GM12878 (cell line): ENCODE results near the gene POLR1A. TPM values are rescaled to one million over a fixed set of nuclear protein-coding genes. Genes with fewer than 3 reads are reported as not detected.

Experiments
- ATAC-seq: fragments of 200-7000 bp; cut with Tn5 transposase; 3 replicates; pipeline ENCODE4 v1.9.1; 2020; ENCODE audit warnings: mild to moderate bottlenecking, moderate library complexity
- BruUV-seq: library from RNA; stranded (reverse); fragments of 400-500 nt; replicated peaks from 2 replicates; lab custom pipeline; 2021; lab: Mats Ljungman, UMichigan
- CTCF ChIA-PET: fragments of 300-600 bp; sonication (Branson Sonifier 250); formaldehyde crosslinking; extraction: SDS; loops from one replicate; lab custom pipeline; 2021; ENCODE audit warnings: inconsistent platforms; lab: Yijun Ruan, JAX
- POLR2A ChIA-PET: fragments of 350-600 bp; formaldehyde crosslinking; extraction: SDS; loops from one replicate; lab custom pipeline; 2021; ENCODE audit warnings: inconsistent platforms; lab: Charles Lee
- RAD21 ChIA-PET: fragments of 300-600 bp; sonication (Branson Sonifier 250); formaldehyde crosslinking; loops from one replicate; lab custom pipeline; 2023; ENCODE audit warnings: antibody characterized with exemption; ENCODE audit not compliant: unreplicated experiment; lab: Charles Lee
- SMC1A ChIA-PET: fragments of 300-600 bp; sonication (Branson Sonifier 250); formaldehyde crosslinking; loops from one replicate; lab custom pipeline; 2023; ENCODE audit not compliant: unreplicated experiment, uncharacterized antibody; lab: Charles Lee
- DNase-seq: peaks from one replicate; pipeline ENCODE4 v3.0.0-alpha.2; 2011; ENCODE audit warnings: low read depth, low spot score
- FAIRE-seq: peaks from 3 replicates; lab custom pipeline; 2011; peaks lifted over from hg19 to GRCh38; lab: Jason Lieb, UNC
- H2AFZ ChIP-seq: 2 replicates; pipeline ENCODE4 v1.6.0; 2011; ENCODE audit warnings: low read depth, low read length, control low read depth; ENCODE audit not compliant: control insufficient read depth
- H3K27ac ChIP-seq: 2 replicates; pipeline ENCODE4 v1.5.1; 2011; ENCODE audit warnings: control low read depth; ENCODE audit not compliant: control insufficient read depth, insufficient read depth
- H3K27me3 ChIP-seq, 2 experiments: replicated peaks in 1 of 2; 2 replicates each; pipeline versions ENCODE4 v1.6.0 to v1.6.1; 2011; ENCODE audit warnings: low read length in 1 of 2; ENCODE audit not compliant: control insufficient read depth in 2 of 2, insufficient read depth in 2 of 2
- H3K36me3 ChIP-seq, 2 experiments: 2 replicates each; pipeline ENCODE4 v1.5.1; 2011; ENCODE audit warnings: low read length in 1 of 2; ENCODE audit not compliant: control insufficient read depth in 2 of 2, insufficient read depth in 2 of 2
- H3K4me1 ChIP-seq: 2 replicates; pipeline ENCODE4 v1.6.1; 2011; ENCODE audit warnings: mild to moderate bottlenecking, low read length, moderate library complexity, mixed read lengths; ENCODE audit not compliant: control insufficient read depth, insufficient read depth
- H3K4me2 ChIP-seq: 2 replicates; pipeline ENCODE4 v1.6.0; 2011; ENCODE audit warnings: control low read depth; ENCODE audit not compliant: control insufficient read depth, insufficient read depth
- H3K4me3 ChIP-seq: fragments of 200-600 bp; sonication (generic); 2 replicates; pipeline ENCODE4 v1.5.1; 2016
- H3K79me2 ChIP-seq: 2 replicates; pipeline ENCODE4 v1.6.0; 2011; ENCODE audit warnings: low read length; ENCODE audit not compliant: control insufficient read depth, insufficient read depth
- H3K9ac ChIP-seq: 2 replicates; pipeline ENCODE4 v1.8.0; 2011; ENCODE audit warnings: low read length, control low read depth, mixed read lengths; ENCODE audit not compliant: control insufficient read depth, insufficient read depth
- H3K9me3 ChIP-seq: replicated peaks from 3 replicates; pipeline ENCODE4 v1.5.1; 2011; ENCODE audit warnings: mild to moderate bottlenecking, low read length; ENCODE audit not compliant: control insufficient read depth, insufficient read depth
- H4K20me1 ChIP-seq: 2 replicates; pipeline ENCODE4 v1.6.0; 2011; ENCODE audit not compliant: control insufficient read depth, insufficient read depth
- ATF3 ChIP-seq: IDR thresholded peaks from 2 replicates; pipeline ENCODE4 v1.6.1; 2011; ENCODE audit warnings: low read depth, mild to moderate bottlenecking, low read length, moderate library complexity, borderline replicate concordance; ENCODE audit errors: extremely low read depth
- BCL11A ChIP-seq: IDR thresholded peaks from 2 replicates; pipeline ENCODE4 v1.6.1; 2011; ENCODE audit warnings: low read depth, low read length
- E4F1 ChIP-seq: fragments of 450-650 bp; IDR thresholded peaks from 2 replicates; pipeline ENCODE4 v1.6.1; 2018; ENCODE audit warnings: borderline replicate concordance, mild to moderate bottlenecking; ENCODE audit not compliant: partially characterized antibody
- EP300 ChIP-seq, 2 experiments: fragments of 150-350 bp in 1 of 2; IDR thresholded peaks; 2 replicates each; pipeline ENCODE4 v1.6.1; 2011 to 2012; ENCODE audit warnings: low read depth in 2 of 2, low read length in 2 of 2, borderline replicate concordance in 1 of 2, improper control_type of control experiment in 1 of 2, inconsistent platforms in 1 of 2; ENCODE audit not compliant: control insufficient read depth in 1 of 2
- JUNB ChIP-seq: IDR thresholded peaks from 2 replicates; pipeline ENCODE4 v1.6.1; 2016; ENCODE audit warnings: antibody characterized with exemption, mild to moderate bottlenecking
- KAT2A ChIP-seq: conservative IDR thresholded peaks from 2 replicates; pipeline ENCODE4 v1.6.1; 2011; ENCODE audit warnings: low read depth, low read length; ENCODE audit not compliant: control insufficient read depth
- MTA3 ChIP-seq: IDR thresholded peaks from 2 replicates; pipeline ENCODE4 v1.6.1; 2012; ENCODE audit warnings: low read length, inconsistent platforms, borderline replicate concordance
- NRF1 ChIP-seq: conservative IDR thresholded peaks from 2 replicates; pipeline ENCODE4 v1.6.1; 2011; ENCODE audit warnings: mild to moderate bottlenecking, low read depth, low read length, improper control_type of control experiment
- PAX5 ChIP-seq: IDR thresholded peaks from 2 replicates; pipeline ENCODE4 v1.6.1; 2011; ENCODE audit warnings: low read depth, low read length, borderline replicate concordance
- RAD51 ChIP-seq: fragments of 450-650 bp; IDR thresholded peaks from 2 replicates; pipeline ENCODE4 v1.6.1; 2016; ENCODE audit warnings: moderate library complexity, mild to moderate bottlenecking, inconsistent platforms
- SUPT20H ChIP-seq: IDR thresholded peaks from 2 replicates; pipeline ENCODE4 v1.6.1; 2011; ENCODE audit warnings: low read depth, mild to moderate bottlenecking, low read length, moderate library complexity, borderline replicate concordance; ENCODE audit not compliant: control insufficient read depth
- TCF12 ChIP-seq: IDR thresholded peaks from 2 replicates; pipeline ENCODE4 v1.6.1; 2011; ENCODE audit warnings: low read depth, mild to moderate bottlenecking, low read length
- ZBTB40 ChIP-seq: fragments of 450-650 bp; IDR thresholded peaks from 2 replicates; pipeline ENCODE4 v1.6.1; 2016; ENCODE audit warnings: mild to moderate bottlenecking, moderate library complexity, borderline replicate concordance
- ZNF384 ChIP-seq: IDR thresholded peaks from 2 replicates; pipeline ENCODE4 v1.6.1; 2012; ENCODE audit warnings: low read depth, mild to moderate bottlenecking, low read length, improper control_type of control experiment, borderline replicate concordance
- WGBS: methylation state at CpG from one replicate; pipeline ENCODE4 v1.1.6; 2016; ENCODE audit warnings: low lambda C conversion rate; ENCODE audit not compliant: insufficient replicate concordance, insufficient coverage; ENCODE audit errors: missing lambda C conversion rate; 5-methylcytosine and 5-hydroxymethylcytosine counted together
- in situ Hi-C: fragments of 300-500 bp; cut with MboI; formaldehyde crosslinking; loops from 9 replicates; pipeline ENCODE4 v1.14.3; 2018; ENCODE audit warnings: mixed read lengths
- intact Hi-C: fragments of 100-400 bp; cut with micrococcal nuclease; formaldehyde crosslinking; loops from one replicate; pipeline ENCODE4 v1.14.2; 2022; ENCODE audit not compliant: unreplicated experiment
- polyA plus RNA-seq, 11 experiments: library from polyadenylated mRNA; depleted of rRNA in 4 of 11; unstranded in 6 of 11; stranded (reverse) in 5 of 11; fragments of >200 nt; fragmentation: Nextera tagmentation in 4 of 11; fragmentation: Illumina TruSeq in 1 of 11; extraction: Ambion mirVana in 4 of 11; extraction: Trizol in 1 of 11; gene quantifications; 1 replicate in 1 of 11; 2 replicates in 10 of 11; pipeline versions ENCODE4 v1.2.1 to v1.2.3, GENCODE V29; 2011 to 2016; ENCODE audit warnings: inconsistent platforms in 2 of 11, missing spikeins in 2 of 11, low read depth in 1 of 11
- total RNA-seq, 4 experiments: library from RNA; depleted of rRNA in 3 of 4; stranded (reverse); fragments of >200 nt in 3 of 4; fragmentation: Illumina TruSeq in 1 of 4; extraction: Trizol in 1 of 4; gene quantifications; 2 replicates each; pipeline versions ENCODE4 v1.2.1 to v1.2.3, GENCODE V29; 2013 to 2021

POLR1A gene
- total and polyA plus RNA-seq, 10 of the 15 experiments (the other 5 are each of a cell fraction or from before 2014, with no cell fraction given): 2.1 to 53.9 (median 17.8) TPM

DNA sequence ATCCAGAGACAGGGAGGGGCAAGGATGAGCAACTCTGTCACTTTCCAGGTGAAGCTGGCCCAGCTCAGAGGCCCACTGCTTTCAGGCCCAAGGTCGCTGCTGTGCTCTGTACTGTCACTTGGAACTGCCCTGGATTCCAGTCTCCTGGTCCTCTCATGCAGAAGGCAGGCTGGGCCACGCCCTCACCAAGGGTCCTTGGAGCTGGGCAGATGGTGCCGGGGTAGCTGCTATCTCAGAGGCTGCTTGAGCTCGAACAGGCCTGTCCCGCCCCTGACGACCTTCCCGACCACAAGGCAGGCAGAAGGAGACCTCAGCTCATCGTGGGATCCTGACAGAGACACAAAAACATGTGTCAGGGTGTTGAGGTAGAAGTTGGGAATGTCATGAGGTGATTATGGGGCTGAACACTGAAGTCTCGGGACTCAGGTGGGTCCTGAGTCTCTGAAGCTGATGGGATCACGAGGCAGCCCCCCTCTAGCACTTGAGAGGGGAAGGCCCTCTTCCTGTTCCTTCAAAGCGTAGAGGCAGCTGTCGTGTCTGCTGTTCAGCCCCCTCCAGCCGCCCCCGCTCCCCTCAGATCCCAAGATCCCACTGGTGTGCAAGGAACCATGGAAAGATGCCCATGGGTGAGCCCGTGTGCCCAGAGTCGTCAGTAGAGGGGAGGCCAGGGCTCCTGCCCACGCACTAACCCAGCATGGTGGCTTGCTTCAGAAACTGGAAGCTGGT, 78.3 kb downstream of the POLR1A start:
- no peaks in the 10 kb centered on the region for H3K4me1 ChIP-seq
- no peak overlapping the region for H3K4me3 ChIP-seq
- no peak overlapping the region for H3K4me2 ChIP-seq
- no peak overlapping the region for H3K9ac ChIP-seq
- no peak overlapping the region for H3K27ac ChIP-seq
- POLR2A ChIA-PET: interaction anchor here (1.0 kb wide), 1 partner anchor 10 kb away, joined by 3 read pairs; no protein-coding TSS in a partner anchor
- H3K36me3 ChIP-seq: peaks cover 39 to 45% of the 10 kb centered on the region in 2 experiments
- TF ChIP-seq PAX5 (no peak), KAT2A (no peak), ATF3 (no peak), EP300 (IDR thresholded peaks at IDR 0.05; ENCODE audit: borderline replicate concordance in 1 of 2, control insufficient read depth in 1 of 2, low read depth in 2 of 2, low read length in 2 of 2) (no peak), TCF12 (no peak), NRF1 (no peak), ZNF384 (no peak), JUNB (no peak), RAD51 (no peak), MTA3 (no peak), ZBTB40 (no peak), BCL11A (no peak), E4F1 (no peak), SUPT20H (no peak)
- DNase-seq (no peak), FAIRE-seq (no peak), ATAC-seq (no peak)
- intact Hi-C loops (no loop called here), in situ Hi-C loops (no loop called here)
- CTCF ChIA-PET: interaction anchor here (1.6 to 6.4 kb wide), 2 partner anchors 8 to 200 kb away, joined by 5 to 39 read pairs; no protein-coding TSS in a partner anchor
- no peaks in the 10 kb centered on the region for H3K79me2 ChIP-seq
- no peaks in the 10 kb centered on the region for H3K9me3 ChIP-seq
- no TSS peak for BruUV-seq
- 83% methylated on average over 17 of the region's 17 CpGs for WGBS
- SMC1A ChIA-PET: interaction anchor here (1.0 kb wide), 1 partner anchor 53 kb away, joined by 4 read pairs; no protein-coding TSS in a partner anchor
- no peaks in the 10 kb centered on the region for H4K20me1 ChIP-seq
- no peaks in the 10 kb centered on the region for H3K27me3 ChIP-seq
- RAD21 ChIA-PET: interaction anchor here (1.1 to 1.2 kb wide), 2 partner anchors 9 to 33 kb away, joined by 3 to 4 read pairs; no protein-coding TSS in a partner anchor
- no peak overlapping the region for H2AFZ ChIP-seq
